ENCODE data around the gene STK10. TPM values are rescaled to one million over a fixed set of nuclear protein-coding genes. Genes with fewer than 3 reads are reported as not detected.

STK10 gene
- total RNA-seq, 4 donors from 2014 or later: 3.3 to 24.6 (median 13.4) TPM

GRCh38 chr5:172049226-172049796 lies 138.7 kb downstream of the STK10 start:
- no peak for TF ChIP-seq POLR2A (IDR thresholded peaks at IDR 0.05)
- no peak for TF ChIP-seq CTCF (IDR thresholded peaks at IDR 0.05)
- Histone ChIP-seq H3K27me3 (no peaks in the 10 kb centered on the region), H3K36me3 (no peaks in the 10 kb centered on the region), H3K4me3 (no peak overlapping the region), H3K27ac (no peak overlapping the region), H3K4me1 (no peaks in the 10 kb centered on the region), H3K9me3 (no peaks in the 10 kb centered on the region)
- intact Hi-C loops (cut with DNase I; ENCODE audit: low total_unique reads): loop anchor here (10.0 kb wide), 1 partner anchor 135 kb away; no protein-coding TSS in a partner anchor
- DNase-seq: no peak

- no peak for DNase-seq
- H3K4me1 ChIP-seq: no peaks in the 10 kb centered on the region
- H3K27ac ChIP-seq: no peak overlapping the region
- no peaks in the 10 kb centered on the region for H3K27me3 ChIP-seq
- no peaks in the 10 kb centered on the region for H3K36me3 ChIP-seq
- no peak overlapping the region for H3K4me3 ChIP-seq
- intact Hi-C loops (cut with DNase I; ENCODE audit: low total_unique reads): loop anchor here (10.0 kb wide), 1 partner anchor 134 kb away; no protein-coding TSS in a partner anchor
- no peak for TF ChIP-seq CTCF (IDR thresholded peaks at IDR 0.05)
- no peak for TF ChIP-seq POLR2A (IDR thresholded peaks at IDR 0.05)
- H3K9me3 ChIP-seq: no peaks in the 10 kb centered on the region
Observed at GRCh38 chr5:172048539-172049101, 139.4 kb downstream of the STK10 start.

GRCh38 chr5:172048170-172048422 lies 139.9 kb downstream of the STK10 start:
- DNase-seq: no peak
- H3K4me3 ChIP-seq: no peak overlapping the region
- no peak for TF ChIP-seq CTCF (IDR thresholded peaks at IDR 0.05)
- no peak for TF ChIP-seq POLR2A (IDR thresholded peaks at IDR 0.05)
- no peaks in the 10 kb centered on the region for H3K36me3 ChIP-seq
- intact Hi-C loops (cut with DNase I; ENCODE audit: low total_unique reads): loop anchor here (10.0 kb wide), 1 partner anchor 133 kb away; no protein-coding TSS in a partner anchor
- no peaks in the 10 kb centered on the region for H3K9me3 ChIP-seq
- H3K4me1 ChIP-seq: no peaks in the 10 kb centered on the region
- no peaks in the 10 kb centered on the region for H3K27me3 ChIP-seq
- H3K27ac ChIP-seq: no peak overlapping the region

- Histone ChIP-seq H3K27me3 (no peaks in the 10 kb centered on the region), H3K4me1 (no peaks in the 10 kb centered on the region), H3K27ac (no peak overlapping the region), H3K36me3 (no peaks in the 10 kb centered on the region), H3K9me3 (no peaks in the 10 kb centered on the region), H3K4me3 (no peak overlapping the region)
- TF ChIP-seq POLR2A (IDR thresholded peaks at IDR 0.05): no peak
- no peak for TF ChIP-seq CTCF (IDR thresholded peaks at IDR 0.05)
- DNase-seq: no peak
- intact Hi-C loops (cut with DNase I; ENCODE audit: low total_unique reads): loop anchor here (10.0 kb wide), 1 partner anchor 132 kb away; no protein-coding TSS in a partner anchor
Observed at GRCh38 chr5:172046593-172046992, 141.4 kb downstream of the STK10 start.

GRCh38 chr5:172045315-172045632 lies 142.8 kb downstream of the STK10 start:
- H3K27me3 ChIP-seq: no peaks in the 10 kb centered on the region
- H3K36me3 ChIP-seq: no peaks in the 10 kb centered on the region
- TF ChIP-seq CTCF (IDR thresholded peaks at IDR 0.05): no peak
- TF ChIP-seq POLR2A (IDR thresholded peaks at IDR 0.05): no peak
- no peaks in the 10 kb centered on the region for H3K9me3 ChIP-seq
- no peak for DNase-seq
- H3K4me3 ChIP-seq: no peak overlapping the region
- intact Hi-C loops (cut with DNase I; ENCODE audit: low total_unique reads): loop anchor here (10.0 kb wide), 1 partner anchor 130 kb away; no protein-coding TSS in a partner anchor
- no peaks in the 10 kb centered on the region for H3K4me1 ChIP-seq
- H3K27ac ChIP-seq: no peak overlapping the region
